Stomach smooth muscle (tissue), 2 donors: ENCODE data around the gene CSTA.
"Not testable (repeated sequence)": the region's sequence is repeated elsewhere in the genome, so short reads cannot be mapped to it uniquely, and the experiment has no call there.

Experiments
- H3K27ac ChIP-seq: one replicate; pipeline ENCODE4 v1.7.0; 2013; ENCODE audit warnings: mild to moderate bottlenecking, low read length, inconsistent platforms
- H3K27me3 ChIP-seq, 2 donors: one replicate each; pipeline ENCODE4 v1.7.0; 2013; ENCODE audit warnings: low read length in 2 of 2; ENCODE audit not compliant: insufficient read depth in 2 of 2, control insufficient read depth in 1 of 2
- H3K36me3 ChIP-seq, 2 donors: one replicate each; pipeline ENCODE4 v1.7.0; 2013; ENCODE audit warnings: low read length in 2 of 2; ENCODE audit not compliant: control insufficient read depth in 2 of 2, insufficient read depth in 2 of 2
- H3K4me1 ChIP-seq: one replicate; pipeline ENCODE4 v1.7.0; 2013; ENCODE audit warnings: low read length; ENCODE audit not compliant: control insufficient read depth, insufficient read depth
- H3K4me3 ChIP-seq, 2 donors: one replicate each; pipeline ENCODE4 v1.7.0; 2013; ENCODE audit warnings: low read length in 2 of 2
- H3K9ac ChIP-seq, 2 donors: one replicate each; pipeline ENCODE4 v1.7.0; 2013; ENCODE audit warnings: low read length in 2 of 2, mild to moderate bottlenecking in 1 of 2
- H3K9me3 ChIP-seq, 2 donors: one replicate each; pipeline ENCODE4 v1.7.0; 2013; ENCODE audit warnings: low read length in 2 of 2; ENCODE audit not compliant: control insufficient read depth in 2 of 2
- donor health status: healthy.
- donor health status: Pancreatic carcinoma.

Gene CSTA

DNA sequence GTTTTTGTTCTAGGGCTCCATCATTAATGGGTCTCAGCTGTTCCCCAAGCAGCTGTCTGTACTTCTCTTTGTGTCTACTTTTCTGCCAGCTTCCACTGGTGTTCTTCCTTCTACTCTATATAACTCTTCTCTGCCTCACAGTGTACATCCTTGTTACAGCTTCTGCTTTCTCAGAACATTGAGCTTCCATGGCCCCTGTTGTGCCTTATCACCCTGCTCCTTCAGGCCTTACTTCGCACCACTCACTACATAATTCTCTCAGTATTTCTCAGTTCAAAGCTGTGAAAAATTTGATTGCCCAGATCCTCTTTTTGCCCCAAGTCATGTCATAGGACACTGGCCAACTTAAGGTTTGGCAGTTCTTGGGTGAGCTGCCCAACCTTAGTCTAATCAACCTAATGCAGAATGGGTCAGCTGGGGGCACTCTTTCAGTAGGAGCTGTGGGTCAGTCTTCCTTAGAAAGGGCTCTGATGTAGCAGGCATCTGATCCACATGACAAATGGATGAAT lies 28.9 kb downstream of the CSTA start:
- H3K4me1 ChIP-seq = no peaks in the 10 kb centered on the region
- no peak overlapping the region for H3K27ac ChIP-seq
- H3K4me3 ChIP-seq = no peak overlapping the region
- no peaks in the 10 kb centered on the region for H3K36me3 ChIP-seq
- no peaks in the 10 kb centered on the region for H3K9me3 ChIP-seq
- no peaks in the 10 kb centered on the region for H3K27me3 ChIP-seq
- H3K9ac ChIP-seq = no peak overlapping the region

- Histone ChIP-seq H3K36me3 (no peaks in the 10 kb centered on the region), H3K9ac (no peak overlapping the region), H3K4me1 (no peaks in the 10 kb centered on the region), H3K4me3 (no peak overlapping the region), H3K27ac (no peak overlapping the region), H3K9me3 (no peaks in the 10 kb centered on the region), H3K27me3 (no peaks in the 10 kb centered on the region)
These were observed 30.6 kb downstream of the CSTA start for GRCh38 chr3:122355612-122356011.

- no peaks in the 10 kb centered on the region for H3K9me3 ChIP-seq
- H3K27me3 ChIP-seq = no peaks in the 10 kb centered on the region
- no peak overlapping the region for H3K9ac ChIP-seq
- no peak overlapping the region for H3K27ac ChIP-seq
- no peaks in the 10 kb centered on the region for H3K4me1 ChIP-seq
- H3K4me3 ChIP-seq = no peak overlapping the region
- H3K36me3 ChIP-seq = no peaks in the 10 kb centered on the region
These were observed 31.4 kb downstream of the CSTA start for GRCh38 chr3:122356402-122356801.

DNA sequence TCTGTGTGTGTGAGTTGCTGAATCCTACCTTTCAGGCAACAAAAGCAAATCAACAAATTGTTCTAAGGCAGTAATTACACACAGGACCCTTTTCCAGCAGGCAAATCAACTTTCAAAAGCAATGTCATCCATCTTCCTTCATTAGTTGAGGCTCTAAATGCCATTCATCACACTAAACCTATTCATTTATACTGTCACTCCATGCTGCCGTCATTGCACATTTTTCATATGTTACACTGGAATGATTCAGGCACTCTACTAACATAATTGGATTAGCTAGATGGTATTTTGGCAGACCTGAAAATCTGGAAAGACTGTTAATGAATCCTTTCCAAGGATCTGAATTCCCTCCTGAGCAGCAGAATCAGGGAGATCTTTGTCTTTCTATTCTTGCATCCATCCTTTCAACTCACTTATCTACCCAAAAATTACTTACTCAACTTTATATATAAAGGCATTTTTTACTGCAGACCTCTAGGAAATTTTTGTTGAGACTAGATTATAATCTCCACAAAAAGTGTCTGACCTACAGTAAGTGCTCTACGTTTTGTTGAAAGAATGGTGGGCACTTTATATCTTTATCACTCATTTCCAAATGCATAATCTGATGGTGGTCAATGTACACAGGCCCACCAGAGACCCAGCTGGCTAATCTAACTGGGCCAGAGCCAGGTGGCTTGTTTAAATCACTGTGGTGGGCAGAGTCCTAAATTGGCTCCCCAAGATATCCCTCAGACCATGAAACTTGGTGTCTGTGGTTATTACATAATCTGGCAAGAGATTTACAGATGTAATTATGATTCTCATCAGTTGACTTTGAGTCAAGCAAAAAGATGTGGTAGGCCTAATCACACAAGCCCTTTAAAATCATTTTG lies 33.0 kb downstream of the CSTA start:
- H3K27ac ChIP-seq = no peak overlapping the region

GRCh38 chr3:122358703-122359032 lies 33.6 kb downstream of the CSTA start:
- no peak overlapping the region for H3K4me3 ChIP-seq
- no peaks in the 10 kb centered on the region for H3K27me3 ChIP-seq
- H3K9ac ChIP-seq = no peak overlapping the region
- H3K9me3 ChIP-seq = no peaks in the 10 kb centered on the region
- H3K27ac ChIP-seq = no peak overlapping the region
- no peaks in the 10 kb centered on the region for H3K4me1 ChIP-seq
- peaks cover 0 to 5% of the 10 kb centered on the region in 2 donors for H3K36me3 ChIP-seq

More for the DNA sequence above, 33.0 kb downstream of the CSTA start:
- Histone ChIP-seq H3K4me1 (no peaks in the 10 kb centered on the region), H3K9me3 (no peaks in the 10 kb centered on the region), H3K4me3 (no peak overlapping the region), H3K27me3 (no peaks in the 10 kb centered on the region), H3K9ac (no peak overlapping the region), H3K36me3 (peaks cover 0 to 4% of the 10 kb centered on the region in 2 donors)

GRCh38 chr3:122362026-122362425 lies 37.0 kb downstream of the CSTA start:
- Histone ChIP-seq H3K9ac (no peak overlapping the region), H3K4me1 (no peaks in the 10 kb centered on the region), H3K27ac (no peak overlapping the region), H3K36me3 (peaks cover 5 to 13% of the 10 kb centered on the region in 2 donors), H3K27me3 (no peaks in the 10 kb centered on the region), H3K9me3 (no peaks in the 10 kb centered on the region), H3K4me3 (no peak overlapping the region)

- H3K27me3 ChIP-seq = no peaks in the 10 kb centered on the region
- H3K4me3 ChIP-seq = no peak overlapping the region
- no peaks in the 10 kb centered on the region for H3K4me1 ChIP-seq
- no peaks in the 10 kb centered on the region for H3K9me3 ChIP-seq
- H3K36me3 ChIP-seq = peaks cover 8 to 20% of the 10 kb centered on the region in 2 donors
- H3K9ac ChIP-seq = no peak overlapping the region
- H3K27ac ChIP-seq = no peak overlapping the region
These were observed 39.4 kb downstream of the CSTA start for GRCh38 chr3:122364490-122364889.

- H3K9ac ChIP-seq = no peak overlapping the region
- no peak overlapping the region for H3K27ac ChIP-seq
These were observed 40.0 kb downstream of the CSTA start for GRCh38 chr3:122365073-122365472.

GRCh38 chr3:122365582-122366378 lies 40.7 kb downstream of the CSTA start:
- H3K27ac ChIP-seq, H3K27me3 ChIP-seq, H3K9me3 ChIP-seq, H3K9ac ChIP-seq, H3K4me3 ChIP-seq, H3K4me1 ChIP-seq: not testable (repeated sequence)
- peaks cover 8 to 25% of the 10 kb centered on the region in 2 donors for H3K36me3 ChIP-seq

More at GRCh38 chr3:122365073-122365472, 40.0 kb downstream of the CSTA start:
- H3K4me1 ChIP-seq = no peaks in the 10 kb centered on the region
- peaks cover 8 to 21% of the 10 kb centered on the region in 2 donors for H3K36me3 ChIP-seq
- no peak overlapping the region for H3K4me3 ChIP-seq
- H3K27me3 ChIP-seq = no peaks in the 10 kb centered on the region
- no peaks in the 10 kb centered on the region for H3K9me3 ChIP-seq

GRCh38 chr3:122366379-122366749 lies 41.3 kb downstream of the CSTA start:
- no peaks in the 10 kb centered on the region for H3K9me3 ChIP-seq
- peaks cover 8 to 25% of the 10 kb centered on the region in 2 donors for H3K36me3 ChIP-seq
- H3K9ac ChIP-seq = no peak overlapping the region
- H3K27me3 ChIP-seq = no peaks in the 10 kb centered on the region
- H3K4me3 ChIP-seq = no peak overlapping the region
- no peak overlapping the region for H3K27ac ChIP-seq
- H3K4me1 ChIP-seq = no peaks in the 10 kb centered on the region
